ENCODE data around the gene GPR39. TPM values are rescaled to one million over a fixed set of nuclear protein-coding genes. Genes with fewer than 3 reads are reported as not detected.

The GPR39 gene
- total RNA-seq, 1 donor from 2014 or later, result not detected

DNA sequence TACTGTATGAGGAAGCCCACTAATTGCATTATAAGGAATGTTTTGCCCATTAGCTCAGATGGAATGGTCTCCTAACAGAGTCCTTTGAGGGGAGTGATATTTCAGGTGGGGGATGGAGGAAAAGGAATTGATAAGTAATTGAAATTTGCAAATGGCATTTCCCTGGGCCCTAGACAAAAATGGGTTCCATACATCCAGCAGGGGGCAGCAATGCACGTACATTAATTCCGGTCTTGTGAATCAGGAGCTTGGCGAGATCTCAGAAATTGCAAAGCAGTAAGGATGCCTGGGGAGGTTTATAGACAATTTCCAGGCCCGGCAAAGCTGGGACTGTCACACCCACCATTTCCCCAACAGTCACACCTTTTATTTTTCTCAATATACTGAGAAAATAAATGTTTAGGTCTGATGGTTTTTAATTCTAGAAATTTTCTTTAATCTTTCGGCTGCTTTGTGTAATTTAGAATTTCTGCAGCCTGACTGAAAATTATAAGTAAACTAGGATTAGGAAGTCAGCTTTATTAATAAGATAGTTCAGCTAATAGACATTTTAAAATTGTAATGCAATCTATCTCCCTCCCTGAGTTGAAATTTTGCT lies 130.6 kb downstream of the GPR39 start:
- H3K4me3 ChIP-seq, result no peak overlapping the region
- no peaks in the 10 kb centered on the region for H3K27me3 ChIP-seq
- DNase-seq (ENCODE audit: extremely low spot score in 2 of 2), result no peak
- H3K9me3 ChIP-seq, result no peaks in the 10 kb centered on the region
- intact Hi-C loops (cut with DNase I), result no loop called here
- TF ChIP-seq, protein P1, sequence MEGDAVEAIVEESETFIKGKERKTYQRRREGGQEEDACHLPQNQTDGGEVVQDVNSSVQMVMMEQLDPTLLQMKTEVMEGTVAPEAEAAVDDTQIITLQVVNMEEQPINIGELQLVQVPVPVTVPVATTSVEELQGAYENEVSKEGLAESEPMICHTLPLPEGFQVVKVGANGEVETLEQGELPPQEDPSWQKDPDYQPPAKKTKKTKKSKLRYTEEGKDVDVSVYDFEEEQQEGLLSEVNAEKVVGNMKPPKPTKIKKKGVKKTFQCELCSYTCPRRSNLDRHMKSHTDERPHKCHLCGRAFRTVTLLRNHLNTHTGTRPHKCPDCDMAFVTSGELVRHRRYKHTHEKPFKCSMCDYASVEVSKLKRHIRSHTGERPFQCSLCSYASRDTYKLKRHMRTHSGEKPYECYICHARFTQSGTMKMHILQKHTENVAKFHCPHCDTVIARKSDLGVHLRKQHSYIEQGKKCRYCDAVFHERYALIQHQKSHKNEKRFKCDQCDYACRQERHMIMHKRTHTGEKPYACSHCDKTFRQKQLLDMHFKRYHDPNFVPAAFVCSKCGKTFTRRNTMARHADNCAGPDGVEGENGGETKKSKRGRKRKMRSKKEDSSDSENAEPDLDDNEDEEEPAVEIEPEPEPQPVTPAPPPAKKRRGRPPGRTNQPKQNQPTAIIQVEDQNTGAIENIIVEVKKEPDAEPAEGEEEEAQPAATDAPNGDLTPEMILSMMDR (IDR thresholded peaks at IDR 0.05), result peak; percentile 20 to 51 (median 44)
- TF ChIP-seq POLR2AphosphoS5 (IDR thresholded peaks at IDR 0.05; ENCODE audit: insufficient read depth in 1 of 2, low read depth in 1 of 2), result no peak
- H3K36me3 ChIP-seq, result no peaks in the 10 kb centered on the region
- H3K4me1 ChIP-seq, result no peaks in the 10 kb centered on the region
- H3K27ac ChIP-seq, result no peak overlapping the region

DNA sequence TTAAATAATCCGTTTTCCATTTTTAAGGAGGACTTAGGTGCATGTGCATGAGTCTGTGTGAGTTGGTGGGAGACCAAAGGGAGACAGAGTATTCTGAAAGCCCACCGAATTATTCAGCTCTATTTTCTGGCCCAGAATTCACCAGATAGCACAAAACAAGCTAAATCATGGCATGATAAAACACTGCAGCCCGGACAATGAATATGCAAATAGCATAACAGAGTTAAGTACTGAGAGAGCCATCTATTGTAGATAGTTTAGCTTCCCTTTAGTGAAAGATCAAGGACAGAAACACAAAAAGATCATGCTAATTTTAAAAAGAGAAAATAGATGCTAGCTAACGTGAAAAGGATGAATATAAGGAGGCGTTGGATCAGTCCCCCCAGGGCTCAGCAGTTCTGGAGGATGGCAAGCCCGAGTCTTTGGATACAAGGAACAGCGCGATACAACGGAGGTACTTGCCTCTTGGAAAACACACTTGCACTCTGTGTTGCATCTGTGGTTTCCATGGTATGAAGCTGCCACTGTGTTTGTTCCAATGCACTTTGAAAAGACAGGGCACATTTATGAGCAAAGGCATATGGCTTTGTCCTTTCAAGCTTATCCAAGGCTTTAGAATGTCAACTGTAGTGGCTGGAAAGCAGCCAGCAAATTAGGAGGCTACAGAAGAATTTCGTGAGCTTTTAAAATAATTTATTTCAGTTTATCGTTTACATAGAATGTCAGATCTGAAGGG lies 133.5 kb downstream of the GPR39 start:
- DNase-seq (ENCODE audit: extremely low spot score in 2 of 2), result no peak
- Histone ChIP-seq H3K36me3 (no peaks in the 10 kb centered on the region), H3K9me3 (no peaks in the 10 kb centered on the region), H3K4me1 (no peaks in the 10 kb centered on the region), H3K27ac (no peak overlapping the region), H3K4me3 (no peak overlapping the region), H3K27me3 (no peaks in the 10 kb centered on the region)
- TF ChIP-seq POLR2A (IDR thresholded peaks at IDR 0.05) (no peak), POLR2AphosphoS5 (IDR thresholded peaks at IDR 0.05; ENCODE audit: insufficient read depth in 1 of 2, low read depth in 1 of 2) (no peak)
- TF ChIP-seq, protein P1 (IDR thresholded peaks at IDR 0.05), result no peak
- intact Hi-C loops (cut with DNase I), result no loop called here

DNA sequence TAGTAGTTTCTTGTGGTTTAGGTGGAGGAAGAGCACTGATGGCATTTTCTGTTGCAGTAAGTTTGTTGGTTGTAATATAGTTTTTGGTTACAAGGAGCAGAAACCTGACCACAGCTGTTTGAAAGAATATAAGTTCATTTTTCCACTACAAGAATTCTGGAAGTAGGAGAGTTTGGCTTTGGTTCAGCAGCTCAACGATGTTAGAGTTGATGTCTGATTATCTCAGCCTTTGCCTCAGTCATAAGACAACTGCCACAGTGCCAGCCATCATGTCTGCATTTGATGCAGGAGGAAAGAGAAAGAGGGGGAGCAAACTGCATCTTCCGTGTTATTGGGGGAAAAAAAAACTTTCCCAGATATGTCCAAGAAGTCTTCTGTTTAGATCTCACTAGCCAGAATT lies 134.3 kb downstream of the GPR39 start:
- peak in 1 of 2 donors; percentile 10 for DNase-seq (ENCODE audit: extremely low spot score in 2 of 2)
- no peak overlapping the region for H3K4me3 ChIP-seq
- H3K36me3 ChIP-seq, result no peaks in the 10 kb centered on the region
- no peak for TF ChIP-seq POLR2A (IDR thresholded peaks at IDR 0.05)
- no peak for TF ChIP-seq POLR2AphosphoS5 (IDR thresholded peaks at IDR 0.05; ENCODE audit: insufficient read depth in 1 of 2, low read depth in 1 of 2)
- TF ChIP-seq, protein P1 (IDR thresholded peaks at IDR 0.05), result no peak
- H3K9me3 ChIP-seq, result no peaks in the 10 kb centered on the region
- no peaks in the 10 kb centered on the region for H3K27me3 ChIP-seq
- H3K27ac ChIP-seq, result no peak overlapping the region
- H3K4me1 ChIP-seq, result no peaks in the 10 kb centered on the region
- intact Hi-C loops (cut with DNase I), result no loop called here

DNA sequence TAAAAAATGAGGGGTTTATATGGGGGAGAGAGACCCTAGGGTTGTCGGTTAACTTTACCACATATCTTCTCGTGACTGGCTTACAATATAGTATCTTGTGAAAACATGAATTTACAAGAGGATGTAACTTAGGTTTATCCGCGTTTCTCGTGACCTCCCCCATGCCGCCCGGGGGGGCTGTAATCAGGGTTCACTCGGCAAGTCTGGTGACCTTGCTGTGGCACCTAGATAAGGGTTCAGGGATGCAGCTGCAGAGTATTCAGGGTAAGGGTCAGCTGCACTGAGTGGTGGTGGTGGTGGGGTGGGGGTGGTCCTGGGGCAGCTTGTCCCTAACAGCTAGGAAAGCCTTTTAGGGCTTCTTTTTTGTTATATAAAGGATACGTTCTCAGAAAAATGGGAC lies 141.1 kb downstream of the GPR39 start:
- no peak overlapping the region for H3K4me3 ChIP-seq
- H3K9me3 ChIP-seq, result no peaks in the 10 kb centered on the region
- no peaks in the 10 kb centered on the region for H3K4me1 ChIP-seq
- no peak for TF ChIP-seq POLR2A (IDR thresholded peaks at IDR 0.05)
- TF ChIP-seq, protein P1 (IDR thresholded peaks at IDR 0.05), result no peak
- TF ChIP-seq POLR2AphosphoS5 (IDR thresholded peaks at IDR 0.05; ENCODE audit: insufficient read depth in 1 of 2, low read depth in 1 of 2), result no peak
- intact Hi-C loops (cut with DNase I), result no loop called here
- no peak overlapping the region for H3K27ac ChIP-seq
- H3K36me3 ChIP-seq, result no peaks in the 10 kb centered on the region
- H3K27me3 ChIP-seq, result no peaks in the 10 kb centered on the region
- peak in 1 of 2 donors; percentile 71 for DNase-seq (ENCODE audit: extremely low spot score in 2 of 2)

DNA sequence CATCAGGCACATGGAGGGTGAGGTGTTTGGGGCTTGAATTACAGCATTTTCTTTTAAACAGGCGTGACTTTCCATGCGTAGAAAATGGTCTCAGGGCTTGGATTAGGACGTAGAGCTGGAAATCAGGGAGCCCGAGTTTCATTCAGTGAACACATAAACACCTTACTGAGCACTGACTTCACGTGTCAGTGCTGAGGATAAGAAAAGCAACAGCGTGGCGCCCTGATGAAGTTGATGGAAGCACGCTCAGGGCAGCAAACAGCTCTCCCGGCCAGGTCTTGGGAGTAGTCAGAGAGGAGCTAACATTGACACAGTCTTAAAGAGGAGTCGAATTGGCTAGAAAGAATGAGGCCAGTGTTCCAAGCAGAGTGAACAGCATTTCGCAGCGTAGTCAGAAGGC lies 142.7 kb downstream of the GPR39 start:
- intact Hi-C loops (cut with DNase I), result no loop called here
- no peaks in the 10 kb centered on the region for H3K27me3 ChIP-seq
- no peaks in the 10 kb centered on the region for H3K4me1 ChIP-seq
- no peaks in the 10 kb centered on the region for H3K9me3 ChIP-seq
- no peak overlapping the region for H3K27ac ChIP-seq
- no peaks in the 10 kb centered on the region for H3K36me3 ChIP-seq
- no peak for DNase-seq (ENCODE audit: extremely low spot score in 2 of 2)
- TF ChIP-seq POLR2AphosphoS5 (IDR thresholded peaks at IDR 0.05; ENCODE audit: insufficient read depth in 1 of 2, low read depth in 1 of 2), result no peak
- TF ChIP-seq, protein P1 (IDR thresholded peaks at IDR 0.05), result no peak
- TF ChIP-seq POLR2A (IDR thresholded peaks at IDR 0.05), result no peak
- H3K4me3 ChIP-seq, result no peak overlapping the region

Data from vagina (tissue), 2 donors.